Small intestine (tissue), 7 donors: ENCODE measurements around the gene C2orf92. TPM values are rescaled to one million over a fixed set of nuclear protein-coding genes. Genes with fewer than 3 reads are reported as not detected.

Experiments
- DNase-seq, 2 donors: peaks; one replicate each; pipeline versions ENCODE4 v3.0.0 to v3.0.0-alpha.2; 2013
- FAIRE-seq: peaks from 2 replicates; lab custom pipeline; 2012; peaks lifted over from hg19 to GRCh38; lab: Jason Lieb, UNC
- H3K27ac ChIP-seq, 3 donors: one replicate each; pipeline ENCODE4 v1.5.1; 2013; ENCODE audit warnings: low read length in 2 of 3, mild to moderate bottlenecking in 2 of 3, control low read depth in 1 of 3, inconsistent platforms in 1 of 3, low read depth in 1 of 3, moderate library complexity in 1 of 3
- H3K27me3 ChIP-seq, 3 donors: one replicate each; pipeline ENCODE4 v1.6.1; 2013; ENCODE audit warnings: low read length in 3 of 3, inconsistent platforms in 1 of 3; ENCODE audit not compliant: control insufficient read depth in 3 of 3, insufficient read depth in 3 of 3
- H3K36me3 ChIP-seq, 3 donors: one replicate each; pipeline ENCODE4 v1.6.1; 2013; ENCODE audit warnings: low read length in 3 of 3, inconsistent platforms in 1 of 3, low read depth in 1 of 3, mild to moderate bottlenecking in 1 of 3, moderate library complexity in 1 of 3; ENCODE audit not compliant: control insufficient read depth in 3 of 3, insufficient read depth in 2 of 3
- H3K4me1 ChIP-seq, 3 donors: one replicate each; pipeline ENCODE4 v1.6.1; 2013; ENCODE audit warnings: low read length in 2 of 3, inconsistent platforms in 1 of 3, low read depth in 1 of 3, mild to moderate bottlenecking in 1 of 3, moderate library complexity in 1 of 3; ENCODE audit not compliant: control insufficient read depth in 3 of 3, insufficient read depth in 2 of 3
- H3K4me3 ChIP-seq, 3 donors: one replicate each; pipeline ENCODE4 v1.5.1; 2013; ENCODE audit warnings: low read length in 3 of 3, control low read depth in 1 of 3, inconsistent platforms in 1 of 3, low read depth in 1 of 3, mild to moderate bottlenecking in 1 of 3, moderate library complexity in 1 of 3
- H3K9me3 ChIP-seq, 2 donors: one replicate each; pipeline ENCODE4 v1.6.1; 2013; ENCODE audit warnings: low read depth in 1 of 2, low read length in 1 of 2; ENCODE audit not compliant: control insufficient read depth in 2 of 2, insufficient read depth in 1 of 2
- WGBS, 3 donors: extraction: QIAGEN DNeasy Blood & Tissue Kit; methylation state at CpG; one replicate each; pipeline ENCODE4 v1.1.7; 2013; 5-methylcytosine and 5-hydroxymethylcytosine counted together
- polyA plus RNA-seq, 4 donors: library from polyadenylated mRNA; stranded (reverse) in 3 of 4; unstranded in 1 of 4; fragments of 200-250 nt in 3 of 4; fragments of 120-200 nt in 1 of 4; gene quantifications; one replicate each; pipeline versions ENCODE4 v1.2.1 to v1.2.3, GENCODE V29; 2013
- donor health status: healthy with polysubstance abuse.
- donor health status: control.
- donor health status: control.
- donor health status: Bipolar disorder and iron deficiency.
- donor health status: healthy.

The C2orf92 gene
- polyA plus RNA-seq, 4 donors, result 1.4 to 16.7 (median 11.1) TPM

DNA sequence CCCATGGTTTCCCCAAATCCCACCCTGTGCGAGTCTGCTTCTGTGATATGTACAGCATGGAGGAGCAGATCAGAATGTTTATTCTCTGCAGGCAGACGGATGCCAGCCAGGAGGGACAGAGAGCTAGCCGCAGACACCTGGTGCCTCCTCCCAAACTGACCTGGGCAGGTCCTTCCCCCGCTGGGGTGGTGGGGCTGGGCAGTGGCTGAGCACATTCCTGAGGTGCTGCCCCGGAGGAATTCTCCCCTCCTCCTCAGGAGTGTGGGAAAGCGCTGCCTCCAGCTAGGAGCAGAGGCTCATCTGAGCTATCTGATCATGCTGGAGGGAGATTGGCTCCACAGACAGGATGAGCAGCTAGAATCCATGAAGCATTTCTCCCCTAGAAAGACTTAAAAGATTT, 21.7 kb downstream of the C2orf92 start:
- H3K4me1 ChIP-seq, result no peaks in the 10 kb centered on the region
- no peaks in the 10 kb centered on the region for H3K36me3 ChIP-seq
- no peaks in the 10 kb centered on the region for H3K27me3 ChIP-seq
- no peak overlapping the region for H3K4me3 ChIP-seq
- FAIRE-seq, result no peak
- no peak overlapping the region for H3K27ac ChIP-seq
- DNase-seq, result no peak
- peaks cover 0 to 3% of the 10 kb centered on the region in 2 donors for H3K9me3 ChIP-seq
- WGBS, 3 donors, result 65 to 80% (median 66%) methylated on average over 6 of the region's 6 CpGs

DNA sequence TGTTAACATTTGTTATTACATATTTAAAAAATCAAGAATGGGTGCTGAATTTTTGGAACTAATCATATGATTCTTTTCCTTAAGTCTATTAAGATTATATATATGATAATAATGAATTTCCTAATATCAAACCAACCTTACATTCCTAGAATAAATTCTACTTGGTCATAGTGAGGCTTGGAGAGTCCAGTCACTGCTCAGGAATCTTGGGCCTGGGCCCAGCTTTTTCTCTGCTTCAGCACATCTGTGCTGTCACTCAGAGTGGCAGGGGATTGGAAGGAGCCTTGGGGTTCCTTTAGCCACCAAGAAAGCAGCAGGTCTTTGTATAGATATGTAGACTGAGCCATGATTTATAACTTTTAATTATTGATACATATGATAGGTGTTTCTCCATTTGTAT, 24.0 kb downstream of the C2orf92 start:
- DNase-seq (no peak), FAIRE-seq (no peak)
- no peaks in the 10 kb centered on the region for H3K27me3 ChIP-seq

DNA sequence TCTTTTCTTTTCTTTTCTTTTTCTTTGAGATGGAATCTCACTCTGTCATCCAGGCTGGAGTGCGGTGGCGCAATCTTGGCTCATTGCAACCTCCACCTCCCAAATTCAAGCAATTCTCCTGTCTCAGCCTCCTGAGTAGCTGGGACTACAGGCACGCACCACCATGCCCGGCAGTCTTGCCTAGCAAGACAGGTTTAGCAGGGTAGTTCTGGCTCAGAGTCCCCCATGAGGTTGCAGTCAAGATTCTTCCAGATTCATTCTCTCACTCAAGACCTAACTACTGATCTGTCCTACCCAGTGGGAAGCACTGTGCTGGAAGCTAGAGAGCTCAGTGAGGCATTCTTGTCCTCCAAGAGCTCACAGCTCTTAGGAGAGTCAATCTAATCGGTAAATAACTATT, 26.2 kb downstream of the C2orf92 start:
- FAIRE-seq (no peak), DNase-seq (no peak)
- Histone ChIP-seq H3K27me3 (no peaks in the 10 kb centered on the region), H3K9me3 (peaks cover 0 to 3% of the 10 kb centered on the region in 2 donors), H3K4me3 (no peak overlapping the region), H3K4me1 (no peaks in the 10 kb centered on the region), H3K36me3 (no peaks in the 10 kb centered on the region), H3K27ac (no peak overlapping the region)
- 85 to 94% (median 93%) methylated on average over 5 of the region's 5 CpGs for WGBS, 3 donors

More for the DNA sequence above, 24.0 kb downstream of the C2orf92 start:
- Histone ChIP-seq H3K9me3 (peaks cover 0 to 3% of the 10 kb centered on the region in 2 donors), H3K36me3 (no peaks in the 10 kb centered on the region), H3K4me3 (no peak overlapping the region), H3K27ac (no peak overlapping the region), H3K4me1 (no peaks in the 10 kb centered on the region)

DNA sequence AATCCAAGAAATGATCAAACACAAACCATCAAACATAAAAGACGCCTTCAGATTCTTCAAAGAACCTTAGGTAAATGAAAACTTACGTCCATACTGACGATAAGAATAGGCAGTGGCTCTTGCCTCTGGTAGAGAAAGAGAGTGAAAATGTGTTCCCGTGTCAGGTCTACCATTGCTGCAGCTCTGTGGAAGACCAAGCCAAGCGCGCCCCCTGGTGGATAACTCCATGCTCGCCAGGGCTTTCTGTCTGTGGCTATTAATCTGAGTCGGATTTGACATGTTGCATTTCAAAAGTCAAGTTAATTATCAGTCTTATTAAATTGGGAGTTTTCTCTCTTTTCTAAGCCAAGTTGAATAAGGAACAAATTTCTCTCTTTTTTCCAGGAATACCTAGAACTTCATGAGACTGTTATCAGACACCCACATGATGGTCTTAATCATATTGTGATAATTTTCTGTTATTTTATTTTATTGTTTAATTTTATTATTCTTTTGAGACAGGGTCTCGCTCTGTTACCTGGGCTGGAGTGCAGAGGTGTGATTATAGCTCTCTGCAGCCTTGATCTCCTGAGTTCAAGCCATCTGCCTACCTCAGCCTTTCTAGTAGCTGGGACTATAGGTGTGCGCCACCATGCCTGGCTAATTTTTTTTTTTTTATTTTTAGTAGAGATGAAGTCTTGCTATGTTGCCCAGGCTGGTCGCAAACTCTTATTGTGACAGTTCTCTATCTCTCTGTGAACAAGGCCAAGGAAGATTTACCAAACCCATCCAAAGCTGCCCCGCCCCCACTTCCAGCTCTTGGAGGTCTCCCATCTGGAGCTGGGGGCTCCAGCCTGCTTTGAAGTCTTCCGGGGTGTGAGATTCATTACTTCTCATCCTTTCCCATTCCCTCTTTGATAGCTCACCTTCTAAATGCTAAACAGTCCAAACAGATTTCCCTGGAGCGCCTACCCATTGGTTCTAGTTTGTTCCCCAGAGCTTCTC, 28.0 kb downstream of the C2orf92 start:
- FAIRE-seq (peak; percentile 74), DNase-seq (peak; percentile 85 to 89)
- H3K4me3 ChIP-seq, result no peak overlapping the region
- H3K27me3 ChIP-seq, result no peaks in the 10 kb centered on the region
- H3K9me3 ChIP-seq, result peaks cover 0 to 3% of the 10 kb centered on the region in 2 donors
- H3K36me3 ChIP-seq, result no peaks in the 10 kb centered on the region
- H3K4me1 ChIP-seq, result no peaks in the 10 kb centered on the region
- WGBS, 3 donors, result 26 to 30% (median 29%) methylated on average over 14 of the region's 14 CpGs
- no peak overlapping the region for H3K27ac ChIP-seq

DNA sequence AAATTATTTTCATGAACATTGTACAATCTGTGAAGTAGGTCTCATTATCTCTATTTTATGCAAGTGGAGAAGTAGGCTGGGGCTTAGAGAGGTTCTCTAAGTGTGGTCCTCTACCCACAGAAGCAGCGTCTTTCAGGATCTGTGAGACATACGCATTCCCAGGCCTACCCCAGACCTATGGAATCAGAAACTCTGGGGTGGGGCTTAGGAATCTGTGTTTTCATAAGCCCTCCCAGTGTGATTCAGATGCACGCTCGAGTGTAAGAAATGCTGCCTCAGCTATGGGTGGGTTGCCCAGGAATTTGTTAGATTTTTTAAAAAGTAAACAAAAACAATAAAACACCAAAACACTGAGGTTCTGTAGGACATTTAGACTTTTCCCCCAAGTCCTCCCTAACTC, 29.0 kb downstream of the C2orf92 start:
- Histone ChIP-seq H3K36me3 (no peaks in the 10 kb centered on the region), H3K4me3 (no peak overlapping the region), H3K27ac (no peak overlapping the region), H3K9me3 (peaks cover 0 to 1% of the 10 kb centered on the region in 2 donors), H3K4me1 (no peaks in the 10 kb centered on the region), H3K27me3 (no peaks in the 10 kb centered on the region)
- DNase-seq (no peak), FAIRE-seq (no peak)
- 88 to 90% (median 89%) methylated on average over 4 of the region's 4 CpGs for WGBS, 3 donors

DNA sequence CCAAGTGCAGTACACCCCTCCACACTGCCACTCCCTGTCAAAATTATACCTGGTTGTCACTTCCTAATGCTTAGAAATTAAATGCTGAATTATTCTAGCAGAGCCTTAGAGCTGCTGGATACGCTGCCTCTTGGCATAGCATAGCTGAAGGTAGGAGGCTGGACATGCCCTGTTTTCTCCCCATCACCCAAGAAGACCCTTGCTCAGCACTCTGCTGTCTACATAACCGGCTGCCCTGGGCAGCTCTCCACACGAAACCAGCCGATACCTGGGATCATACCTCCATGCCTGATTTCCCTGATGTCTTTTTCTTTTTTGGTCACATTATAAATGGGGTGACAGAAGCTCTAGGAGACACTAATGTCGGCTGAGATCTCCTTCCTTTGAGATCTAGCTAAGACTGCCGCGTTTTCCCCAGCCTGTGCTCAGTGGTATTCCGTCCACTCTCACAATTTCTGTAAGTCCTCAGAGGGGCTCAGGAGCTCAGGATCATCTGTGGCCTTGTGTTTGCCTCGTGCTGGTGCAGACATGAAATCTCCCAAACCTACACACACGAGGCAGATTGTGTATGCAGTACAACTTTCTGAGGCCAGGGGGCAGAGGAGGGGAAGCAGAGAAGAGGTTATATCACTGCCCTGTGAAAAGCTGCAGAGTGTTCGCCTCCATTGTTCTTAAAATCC, 30.4 kb downstream of the C2orf92 start:
- Histone ChIP-seq H3K27me3 (no peaks in the 10 kb centered on the region), H3K9me3 (no peaks in the 10 kb centered on the region), H3K4me1 (no peaks in the 10 kb centered on the region), H3K36me3 (no peaks in the 10 kb centered on the region), H3K27ac (no peak overlapping the region), H3K4me3 (no peak overlapping the region)
- peak; percentile 52 to 67 for DNase-seq
- 58 to 65% (median 62%) methylated on average over 11 of the region's 11 CpGs for WGBS, 3 donors
- no peak for FAIRE-seq

DNA sequence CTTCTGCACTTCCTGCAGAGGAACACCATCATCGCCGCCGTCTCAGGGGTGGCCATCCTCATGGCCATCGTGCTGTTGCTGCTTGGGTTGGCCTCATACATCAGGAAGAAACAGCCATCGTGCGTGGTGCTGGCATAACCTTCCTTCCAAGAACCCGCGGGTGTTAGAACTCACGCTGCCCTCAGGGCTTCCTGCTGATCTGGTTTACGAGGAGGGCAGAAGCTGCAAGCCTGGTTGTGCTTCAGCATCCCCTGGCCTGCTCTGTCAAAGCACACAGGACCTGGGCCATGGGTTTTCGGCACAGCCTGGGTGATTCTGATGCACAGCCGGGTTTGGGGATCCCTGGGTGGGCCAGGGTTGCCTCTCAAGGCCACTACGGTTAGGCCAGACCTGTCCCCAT, 31.7 kb downstream of the C2orf92 start:
- 81 to 90% (median 86%) methylated on average over 13 of the region's 13 CpGs for WGBS, 3 donors
- FAIRE-seq, result no peak
- Histone ChIP-seq H3K36me3 (no peaks in the 10 kb centered on the region), H3K9me3 (no peaks in the 10 kb centered on the region), H3K27me3 (no peaks in the 10 kb centered on the region), H3K4me3 (no peak overlapping the region), H3K4me1 (no peaks in the 10 kb centered on the region), H3K27ac (no peak overlapping the region)
- no peak for DNase-seq

DNA sequence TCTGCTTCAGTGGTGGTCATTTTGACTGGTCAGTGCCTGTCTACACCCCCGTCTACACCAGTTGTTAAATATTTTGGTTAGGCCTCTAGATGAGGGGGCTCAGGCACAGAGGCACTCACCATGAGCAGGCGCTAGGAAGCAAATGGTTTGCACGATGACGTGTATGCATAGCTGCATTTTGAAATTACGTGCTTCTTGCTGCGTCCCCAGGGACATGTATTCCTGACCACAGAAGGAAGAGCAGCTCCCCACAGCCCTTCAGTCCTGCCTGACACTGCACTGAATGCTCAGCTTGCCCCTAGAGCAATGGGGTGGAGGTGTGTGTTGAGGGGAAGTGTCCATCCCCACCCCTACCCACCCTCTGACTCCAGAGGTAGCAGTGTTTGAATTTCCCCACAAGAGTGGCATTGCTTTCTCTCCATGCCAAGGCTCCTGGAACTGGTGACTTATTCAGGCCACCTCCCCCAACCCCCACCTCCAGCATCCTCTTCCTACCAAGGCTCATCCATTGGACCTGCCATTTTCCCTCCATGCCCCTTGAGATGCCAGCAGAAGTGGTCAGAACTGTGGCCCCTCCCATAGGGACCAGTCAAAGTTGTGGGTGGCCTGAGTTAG, 32.4 kb downstream of the C2orf92 start:
- H3K27me3 ChIP-seq, result no peaks in the 10 kb centered on the region
- H3K4me1 ChIP-seq, result no peaks in the 10 kb centered on the region
- no peak overlapping the region for H3K27ac ChIP-seq
- H3K9me3 ChIP-seq, result no peaks in the 10 kb centered on the region
- 87 to 98% (median 93%) methylated on average over 6 of the region's 6 CpGs for WGBS, 3 donors
- no peaks in the 10 kb centered on the region for H3K36me3 ChIP-seq
- DNase-seq (no peak), FAIRE-seq (no peak)
- no peak overlapping the region for H3K4me3 ChIP-seq
